Retinal pigment epithelial cell (primary cell): Measurements from ENCODE around the gene MPZL3.

ENCODE experiments used
- DNase-seq: peaks from one replicate; pipeline ENCODE4 v3.0.0-alpha.2; 2010; ENCODE audit warnings: low read depth
- H3K4me3 ChIP-seq: 2 replicates; pipeline ENCODE4 v1.5.1; 2011; ENCODE audit warnings: mild to moderate bottlenecking, low read length, control low read depth, moderate library complexity
- TF ChIP-seq, protein P1 (sequence below): conservative IDR thresholded peaks from 2 replicates; pipeline ENCODE4 v1.5.1; 2011; ENCODE audit warnings: low read depth, low read length, control low read depth, inconsistent platforms

The MPZL3 gene

DNA sequence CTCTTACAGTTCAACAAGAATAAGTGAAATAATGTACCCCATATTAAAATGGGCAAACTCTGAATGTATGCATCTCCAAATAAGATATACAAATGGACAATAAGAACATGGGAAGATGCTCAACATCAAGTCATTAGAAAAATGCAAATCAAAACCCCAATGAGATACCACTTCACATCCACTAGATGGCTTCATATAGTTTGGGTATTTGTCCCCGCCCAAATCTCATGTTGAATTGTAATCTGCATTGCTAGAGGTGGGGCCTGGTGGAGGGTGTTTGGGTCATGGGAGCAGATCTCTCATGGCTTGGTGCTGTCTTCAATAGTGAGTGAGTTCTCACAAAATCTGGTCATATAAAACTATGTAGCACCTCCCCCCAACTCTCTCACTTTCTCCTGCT lies 6.2 kb upstream of the MPZL3 start:
- no peak overlapping the region for H3K4me3 ChIP-seq
- TF ChIP-seq, protein P1, sequence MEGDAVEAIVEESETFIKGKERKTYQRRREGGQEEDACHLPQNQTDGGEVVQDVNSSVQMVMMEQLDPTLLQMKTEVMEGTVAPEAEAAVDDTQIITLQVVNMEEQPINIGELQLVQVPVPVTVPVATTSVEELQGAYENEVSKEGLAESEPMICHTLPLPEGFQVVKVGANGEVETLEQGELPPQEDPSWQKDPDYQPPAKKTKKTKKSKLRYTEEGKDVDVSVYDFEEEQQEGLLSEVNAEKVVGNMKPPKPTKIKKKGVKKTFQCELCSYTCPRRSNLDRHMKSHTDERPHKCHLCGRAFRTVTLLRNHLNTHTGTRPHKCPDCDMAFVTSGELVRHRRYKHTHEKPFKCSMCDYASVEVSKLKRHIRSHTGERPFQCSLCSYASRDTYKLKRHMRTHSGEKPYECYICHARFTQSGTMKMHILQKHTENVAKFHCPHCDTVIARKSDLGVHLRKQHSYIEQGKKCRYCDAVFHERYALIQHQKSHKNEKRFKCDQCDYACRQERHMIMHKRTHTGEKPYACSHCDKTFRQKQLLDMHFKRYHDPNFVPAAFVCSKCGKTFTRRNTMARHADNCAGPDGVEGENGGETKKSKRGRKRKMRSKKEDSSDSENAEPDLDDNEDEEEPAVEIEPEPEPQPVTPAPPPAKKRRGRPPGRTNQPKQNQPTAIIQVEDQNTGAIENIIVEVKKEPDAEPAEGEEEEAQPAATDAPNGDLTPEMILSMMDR, result peak; percentile 12
- DNase-seq, result no peak

DNA sequence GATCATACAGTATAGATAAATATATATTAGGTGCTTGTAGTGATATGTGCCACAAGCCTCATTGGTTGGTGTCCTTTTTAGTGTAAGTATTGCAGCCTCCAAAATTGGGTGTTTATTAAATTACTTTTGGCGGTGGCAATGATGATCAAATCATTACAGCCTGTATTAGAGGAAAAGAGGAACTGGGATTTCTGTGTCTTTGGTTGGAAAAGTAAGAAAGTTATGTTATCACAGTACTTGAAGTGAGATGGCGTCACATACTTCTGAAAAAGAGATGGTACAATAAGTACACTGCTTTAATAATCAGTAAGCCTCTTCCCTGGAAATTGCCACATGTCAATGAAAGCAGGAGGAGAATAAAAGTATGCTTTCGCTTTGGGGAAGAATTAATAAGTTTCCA lies 523 bp upstream of the MPZL3 start:
- TF ChIP-seq, protein P1, result no peak
- peak overlapping the region; percentile 94 for H3K4me3 ChIP-seq
- no peak for DNase-seq

DNA sequence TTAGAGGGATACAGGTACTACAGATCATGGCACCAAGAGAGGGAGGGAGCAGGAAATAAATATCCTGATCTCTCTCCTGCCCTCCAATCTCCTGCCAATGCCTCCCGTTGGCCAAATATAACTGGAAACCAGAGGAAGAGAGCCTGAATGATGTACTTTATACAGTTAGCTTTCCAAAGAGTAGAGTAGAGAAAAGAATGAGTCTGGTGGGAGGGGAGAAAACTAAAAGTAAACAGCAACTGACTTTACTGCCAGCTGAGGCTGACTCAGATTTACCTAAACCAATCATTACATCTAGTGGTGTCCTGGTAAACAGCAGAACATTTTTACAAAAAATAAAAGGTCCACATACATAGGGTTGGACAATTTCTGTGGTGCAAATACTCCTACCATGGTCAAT lies 5.1 kb downstream of the MPZL3 start:
- no peak overlapping the region for H3K4me3 ChIP-seq
- DNase-seq, result no peak
- TF ChIP-seq, protein P1, result no peak

DNA sequence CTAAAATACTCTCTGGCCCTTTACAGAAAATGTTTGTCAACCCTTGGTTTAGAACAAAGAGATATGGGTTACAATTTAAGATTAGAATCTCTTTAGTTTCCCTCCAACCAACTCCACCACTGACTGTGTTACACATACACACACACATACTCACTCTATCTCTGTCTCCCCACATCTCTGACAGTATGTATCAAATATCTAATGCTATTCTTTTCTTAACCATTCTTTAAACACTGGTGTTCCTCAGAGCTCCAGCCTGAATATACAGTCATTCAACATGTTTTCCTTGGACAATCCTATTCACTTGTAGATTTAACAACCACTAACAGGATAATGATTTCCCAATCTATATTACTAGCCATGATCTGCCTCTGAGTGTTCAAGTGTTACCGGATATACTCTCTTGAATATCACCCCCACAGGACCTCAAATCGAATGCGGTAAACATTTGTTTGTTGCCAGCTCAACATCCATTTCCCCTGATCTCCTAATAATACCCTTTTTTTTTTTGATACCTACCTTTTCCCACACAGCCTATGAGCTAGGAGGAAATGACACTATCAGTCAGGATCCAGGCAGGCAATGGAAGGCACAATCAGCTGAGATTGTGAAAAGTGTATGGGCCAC lies 6.1 kb downstream of the MPZL3 start:
- TF ChIP-seq, protein P1, result no peak
- no peak overlapping the region for H3K4me3 ChIP-seq
- DNase-seq, result no peak

DNA sequence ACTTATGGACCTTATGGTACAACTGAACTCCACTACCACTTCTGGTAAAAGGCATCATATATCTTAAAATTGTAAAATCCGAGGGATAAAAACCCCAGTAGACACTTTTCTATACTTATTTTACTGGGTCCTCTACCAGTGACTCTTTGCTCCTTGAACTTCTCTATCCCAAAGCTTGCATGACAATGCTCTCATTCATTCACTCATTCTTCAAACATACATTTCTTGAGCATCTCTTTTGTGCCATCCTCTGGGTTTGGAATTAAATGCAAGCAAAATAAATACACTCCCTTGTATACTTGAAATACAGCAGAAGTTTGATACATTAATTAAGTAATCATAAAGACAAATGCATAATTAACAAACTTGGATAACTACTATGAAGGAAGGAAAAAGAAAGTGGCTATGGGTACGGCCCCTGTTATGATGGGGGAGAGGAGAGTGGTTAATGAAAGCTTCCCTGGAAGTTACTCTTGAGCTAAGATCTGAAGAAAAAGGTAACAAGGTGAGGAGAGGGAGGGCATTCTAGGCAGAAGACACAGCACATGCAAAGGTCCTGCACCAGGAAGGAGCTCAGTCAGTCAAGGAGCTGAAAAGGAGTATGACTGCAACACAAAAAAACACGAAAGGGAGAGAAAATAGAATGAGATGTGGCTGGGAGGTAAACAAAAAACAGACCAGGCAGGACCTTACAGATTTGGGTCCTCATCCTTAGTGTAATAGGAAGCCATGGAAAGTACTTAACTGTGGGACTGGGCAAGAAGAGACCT lies 8.0 kb downstream of the MPZL3 start:
- DNase-seq, result no peak
- no peak overlapping the region for H3K4me3 ChIP-seq
- TF ChIP-seq, protein P1, result no peak

DNA sequence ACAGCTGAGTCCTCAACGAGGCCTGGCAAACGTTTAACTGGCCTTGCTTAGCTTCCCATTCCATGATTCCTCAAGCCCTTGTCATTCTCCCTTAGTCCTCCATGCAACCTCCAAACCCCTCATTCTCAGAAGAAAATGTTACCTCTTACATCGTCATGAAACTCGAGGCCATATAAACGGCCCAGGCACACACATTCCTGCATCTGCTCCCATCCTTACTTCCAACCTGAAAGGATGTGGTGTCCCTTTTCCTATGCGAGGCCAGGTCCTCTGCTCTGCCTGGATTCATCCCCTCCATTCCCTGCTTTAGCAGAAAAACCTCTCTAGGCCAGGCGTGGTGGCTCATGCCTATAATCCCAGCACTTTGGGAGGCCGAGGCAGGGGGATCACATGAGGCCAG lies 9.0 kb downstream of the MPZL3 start:
- TF ChIP-seq, protein P1, result no peak
- no peak for DNase-seq
- no peak overlapping the region for H3K4me3 ChIP-seq

DNA sequence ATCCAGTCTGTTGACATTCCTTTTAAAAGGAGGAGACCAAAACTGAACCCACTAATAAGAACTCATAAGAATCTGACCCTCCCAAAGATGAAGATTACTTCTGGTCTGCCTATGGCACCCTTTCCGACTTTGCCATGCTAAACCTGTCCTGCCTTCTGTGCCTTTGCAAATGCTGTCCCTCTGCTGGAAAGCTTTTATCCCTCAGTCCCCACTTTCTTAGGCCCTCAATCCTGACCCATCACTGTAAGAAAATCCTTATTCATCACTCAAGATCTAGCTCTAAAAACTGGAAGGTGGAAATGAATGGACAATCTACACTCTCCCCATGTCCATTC lies 10.4 kb downstream of the MPZL3 start:
- H3K4me3 ChIP-seq, result no peak overlapping the region
- no peak for DNase-seq
- TF ChIP-seq, protein P1, result no peak
